T47D (cell line): ENCODE measurements around the gene RHOT1.
"Not testable (repeated sequence)": the region's sequence is repeated elsewhere in the genome, so short reads cannot be mapped to it uniquely, and the experiment has no call there.

Experiments used
- DNase-seq, 2 experiments: peaks; one replicate each; pipeline versions ENCODE4 v3.0.0 to v3.0.0-alpha.2; 2011 to 2012; ENCODE audit warnings: low read depth in 1 of 2, low spot score in 1 of 2
- JUND ChIP-seq: IDR thresholded peaks from 2 replicates; pipeline ENCODE4 v1.6.1; 2012; ENCODE audit warnings: low read depth
- in situ Hi-C: cut with HindIII; loops from 2 replicates; pipeline ENCODE4 v1.10.0; 2016; ENCODE audit warnings: low sequenced_read_pairs, low pct_unique_long_range_greater_than_20kb

RHOT1 gene

GRCh38 chr17:32235588-32235987 is 93.3 kb downstream of the RHOT1 start:
- in situ Hi-C loops = no loop called here
- DNase-seq = no peak

GRCh38 chr17:32239456-32239855 is 97.2 kb downstream of the RHOT1 start:
- no peak for DNase-seq
- in situ Hi-C loops = no loop called here
- TF ChIP-seq JUND = no peak

More at GRCh38 chr17:32235588-32235987, 93.3 kb downstream of the RHOT1 start:
- no peak for TF ChIP-seq JUND

GRCh38 chr17:32240750-32241149 is 98.4 kb downstream of the RHOT1 start:
- TF ChIP-seq JUND = no peak
- in situ Hi-C loops = no loop called here
- DNase-seq = peak in 1 of 2 experiments; percentile 79

- in situ Hi-C loops = no loop called here
- DNase-seq = no peak
- no peak for TF ChIP-seq JUND
Measured at GRCh38 chr17:32241640-32242039, 99.3 kb downstream of the RHOT1 start.

GRCh38 chr17:32249475-32249874 is 107.2 kb downstream of the RHOT1 start:
- no peak for DNase-seq
- TF ChIP-seq JUND = no peak
- in situ Hi-C loops = no loop called here

- TF ChIP-seq JUND = no peak
- DNase-seq = peak; percentile 82 to 89
- in situ Hi-C loops = no loop called here
Measured at GRCh38 chr17:32253117-32253611, 110.9 kb downstream of the RHOT1 start.

- no peak for DNase-seq
- TF ChIP-seq JUND = no peak
- in situ Hi-C loops = no loop called here
Measured at GRCh38 chr17:32256012-32256700, 113.9 kb downstream of the RHOT1 start.

GRCh38 chr17:32256701-32257019 is 114.4 kb downstream of the RHOT1 start:
- no peak for DNase-seq
- no peak for TF ChIP-seq JUND
- in situ Hi-C loops = no loop called here

- in situ Hi-C loops = no loop called here
- no peak for TF ChIP-seq JUND
- DNase-seq = no peak
Measured at GRCh38 chr17:32258383-32259140, 116.3 kb downstream of the RHOT1 start.

- TF ChIP-seq JUND = no peak
- DNase-seq = no peak
- in situ Hi-C loops = no loop called here
Measured at GRCh38 chr17:32259586-32259985, 117.3 kb downstream of the RHOT1 start.

- TF ChIP-seq JUND = no peak
- no peak for DNase-seq
- in situ Hi-C loops = no loop called here
Measured at GRCh38 chr17:32261417-32261736, 119.1 kb downstream of the RHOT1 start.

GRCh38 chr17:32261936-32262510 is 119.7 kb downstream of the RHOT1 start:
- in situ Hi-C loops = no loop called here
- no peak for DNase-seq
- TF ChIP-seq JUND = no peak

- in situ Hi-C loops, DNase-seq: not testable (repeated sequence)
Measured at GRCh38 chr17:32263515-32263914, 121.2 kb downstream of the RHOT1 start.
